ENCODE measurements around the gene STING1. TPM values are rescaled to one million over a fixed set of nuclear protein-coding genes. Genes with fewer than 3 reads are reported as not detected.
"Not testable (repeated sequence)": the region's sequence is repeated elsewhere in the genome, so short reads cannot be mapped to it uniquely, and the experiment has no call there.

Gene STING1
- 1.6 and 3.0 TPM in 2 replicates for total RNA-seq (2014; rRNA removed; shearing (Covaris generic))
- polyA plus RNA-seq (2014; cell fraction: nucleus; rRNA removed), result 2.8 and 6.5 TPM in 2 replicates

DNA sequence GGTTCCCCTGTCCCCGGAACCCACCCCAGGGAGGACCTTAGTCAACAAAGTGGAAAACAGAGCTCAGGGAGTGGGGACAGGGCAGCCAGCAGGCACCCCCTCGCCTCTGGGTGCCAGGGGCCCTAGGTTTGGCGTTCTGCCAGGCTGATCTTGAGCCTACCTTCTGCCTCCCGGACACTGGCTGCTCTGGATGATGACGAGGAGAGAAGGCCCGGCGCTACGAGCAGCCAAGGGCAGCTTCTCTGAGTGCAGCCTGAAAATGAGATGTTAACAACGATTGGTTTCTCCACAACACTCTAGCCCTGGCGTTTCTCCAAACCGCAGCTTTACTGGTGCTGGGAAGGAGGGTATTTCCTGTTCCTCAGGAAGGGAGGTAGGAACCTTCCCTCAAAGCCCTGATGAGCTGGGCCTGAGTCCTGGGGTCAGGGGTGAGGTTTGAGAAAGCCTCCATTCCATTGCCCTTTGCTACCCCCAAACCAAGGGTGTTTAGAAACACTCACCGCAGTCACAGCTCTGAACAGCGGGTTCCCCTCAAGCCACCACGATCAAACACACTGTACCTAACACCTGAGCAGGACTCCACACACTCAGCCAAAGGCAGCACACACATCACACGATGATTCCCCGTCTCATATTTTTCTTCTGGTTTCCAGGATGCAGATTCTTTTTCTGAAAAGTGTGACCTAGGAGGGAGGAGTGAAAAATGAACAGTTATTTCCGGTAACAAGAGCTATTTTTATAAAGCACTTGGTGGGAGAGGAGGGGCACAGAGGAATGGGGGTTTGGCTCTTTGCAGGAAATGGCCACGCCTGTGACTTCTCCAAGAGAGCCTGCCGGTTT, at the start of gene STING1:
Gene STING1 (minus strand): TSS at position 709 of the 840 bp plus-strand sequence. CDS start 1,054 bp downstream, outside the sequence.
- peak; percentile 40 for DNase-seq (ENCODE audit: extremely low read depth, low read depth)

DNA sequence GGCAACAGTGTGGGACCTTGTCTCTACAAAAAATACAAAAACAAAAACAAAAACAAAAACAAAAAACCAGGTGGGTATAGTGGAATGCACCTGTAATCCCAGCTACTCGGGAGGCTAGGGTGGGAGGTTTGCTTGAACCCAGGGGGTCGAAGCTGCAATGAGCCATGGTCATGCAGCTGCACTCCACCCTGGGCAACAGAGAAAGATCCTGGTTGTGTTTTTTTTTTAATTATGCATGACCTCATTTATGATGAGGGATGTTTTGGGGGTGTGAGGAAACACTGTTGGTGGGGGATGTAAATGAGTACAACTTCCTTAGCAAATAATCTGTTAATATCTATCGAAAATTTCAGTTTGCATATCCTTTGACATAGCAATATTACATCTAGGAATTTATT, 49.2 kb upstream of the STING1 start:
- DNase-seq (ENCODE audit: extremely low read depth, low read depth), result no peak

DNA sequence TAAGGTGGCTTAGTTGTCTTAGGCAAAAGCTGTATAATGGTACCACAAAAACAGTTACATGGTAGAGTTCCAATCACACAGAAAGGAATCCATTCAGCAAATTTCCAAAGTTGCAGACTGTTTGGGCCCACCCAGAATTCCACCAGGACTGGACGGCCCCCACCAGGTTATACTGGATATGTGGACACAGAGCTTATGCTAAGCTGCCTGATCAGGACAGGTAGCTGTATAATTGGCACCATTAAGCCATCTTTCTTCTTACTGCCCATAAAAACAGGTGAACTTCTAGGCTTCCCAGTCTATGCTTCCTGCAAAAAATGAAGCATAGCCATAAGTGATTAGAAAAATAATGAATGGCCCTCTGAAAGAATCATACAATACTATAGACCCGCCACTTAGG, 47.5 kb upstream of the STING1 start:
- not testable (repeated sequence) for DNase-seq (ENCODE audit: extremely low read depth, low read depth)

DNA sequence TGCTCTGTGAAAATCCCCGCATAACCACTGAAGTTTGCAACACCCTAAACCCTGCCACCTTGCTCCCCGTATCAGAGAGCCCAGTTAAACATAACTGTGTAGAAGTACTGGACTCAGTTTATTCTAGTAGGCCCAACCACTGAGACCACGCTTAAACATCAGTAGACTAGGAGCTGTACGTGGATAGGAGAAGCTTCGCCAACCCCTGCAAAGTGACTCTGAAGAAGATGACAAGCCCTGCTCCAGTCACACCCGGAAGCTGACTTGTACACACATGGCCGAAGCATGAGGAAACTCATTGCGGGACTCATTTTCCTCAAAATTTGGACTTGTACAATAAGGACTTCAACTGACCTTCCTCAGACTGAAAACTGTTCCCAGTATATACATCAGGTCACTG, 46.1 kb upstream of the STING1 start:
- not testable (repeated sequence) for DNase-seq (ENCODE audit: extremely low read depth, low read depth)

DNA sequence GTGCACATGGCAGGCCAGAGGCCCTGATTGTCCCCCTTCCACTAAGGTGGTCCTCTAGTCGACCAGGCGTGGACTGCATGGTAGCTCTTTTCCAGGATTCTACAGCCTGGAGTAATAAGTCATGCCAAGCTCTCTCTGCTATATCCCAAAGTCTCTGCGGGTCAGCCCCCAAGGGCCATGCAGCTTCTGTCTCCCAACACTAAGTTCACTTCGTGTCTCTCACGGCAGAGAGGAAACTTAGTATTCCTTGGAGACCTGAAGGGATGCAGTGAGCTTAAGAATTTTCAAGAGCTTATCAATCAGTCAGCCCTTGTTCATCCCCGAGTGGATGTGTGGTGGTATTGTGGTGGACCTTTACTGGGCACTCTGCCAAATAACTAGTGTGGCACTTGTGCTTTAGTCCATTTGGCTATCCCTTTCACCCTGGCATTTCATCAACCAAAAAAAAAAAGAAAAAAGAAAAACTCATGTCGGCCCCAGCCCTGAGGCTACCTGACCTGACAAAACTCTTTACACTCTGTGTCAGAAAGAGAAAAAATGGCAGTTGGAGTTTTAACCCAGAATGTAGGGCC, 45.4 kb upstream of the STING1 start:
- DNase-seq (ENCODE audit: extremely low read depth, low read depth), result not testable (repeated sequence)

DNA sequence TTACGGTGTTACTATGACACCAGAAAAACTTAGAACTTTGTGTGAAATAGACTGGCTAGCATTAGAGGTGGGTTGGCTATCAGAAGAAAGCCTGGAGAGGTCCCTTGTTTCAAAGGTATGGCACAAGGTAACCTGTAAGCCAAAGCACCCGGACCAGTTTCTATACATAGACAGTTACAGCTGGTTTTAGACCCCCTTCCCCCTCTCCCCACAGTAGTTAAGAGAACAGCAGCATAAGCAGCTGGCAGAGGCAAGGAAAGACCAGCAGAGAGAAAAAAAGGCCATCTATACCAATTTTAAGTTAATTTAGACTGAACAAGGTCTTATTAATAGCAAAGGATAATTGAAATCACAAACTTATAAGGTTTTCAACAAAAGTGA, 44.5 kb upstream of the STING1 start:
- DNase-seq (ENCODE audit: extremely low read depth, low read depth), result not testable (repeated sequence)

DNA sequence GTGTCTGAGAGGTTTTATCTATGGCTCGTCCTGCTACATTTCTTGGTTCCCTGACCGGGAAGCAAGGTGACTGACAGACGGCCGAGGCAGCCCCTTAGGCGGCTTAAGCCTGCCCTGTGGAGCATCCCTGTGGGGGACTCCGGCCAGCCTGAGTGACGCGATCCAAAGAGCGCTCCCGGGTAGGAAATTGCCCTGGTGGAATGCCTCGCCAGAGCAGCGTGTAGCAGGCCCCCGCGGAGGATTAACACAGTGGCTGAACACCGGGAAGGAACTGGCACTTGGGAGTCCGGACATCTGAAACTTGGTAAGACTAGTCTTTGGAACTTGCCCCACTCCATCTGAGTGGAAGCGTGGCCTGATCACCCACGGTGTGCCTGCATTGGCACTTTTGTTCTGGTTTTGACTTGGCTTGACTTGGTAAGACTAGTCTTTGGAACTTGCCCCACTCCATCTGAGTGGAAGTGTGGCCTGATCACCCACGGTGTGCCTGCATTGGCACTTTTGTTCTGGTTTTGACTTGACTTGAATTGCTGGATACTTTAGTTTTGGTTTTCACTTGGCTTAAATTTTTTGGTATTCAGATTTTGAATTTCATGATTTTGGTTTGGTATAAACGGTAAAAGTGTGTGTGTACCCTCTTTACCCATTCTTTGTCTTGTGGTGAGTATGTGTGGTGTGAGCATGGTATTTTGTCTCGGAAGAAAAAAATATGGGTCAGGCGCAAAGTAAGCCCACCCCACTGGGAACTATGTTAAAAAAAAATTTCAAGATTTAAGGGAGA, 43.9 kb upstream of the STING1 start:
- DNase-seq (ENCODE audit: extremely low read depth, low read depth), result not testable (repeated sequence)

DNA sequence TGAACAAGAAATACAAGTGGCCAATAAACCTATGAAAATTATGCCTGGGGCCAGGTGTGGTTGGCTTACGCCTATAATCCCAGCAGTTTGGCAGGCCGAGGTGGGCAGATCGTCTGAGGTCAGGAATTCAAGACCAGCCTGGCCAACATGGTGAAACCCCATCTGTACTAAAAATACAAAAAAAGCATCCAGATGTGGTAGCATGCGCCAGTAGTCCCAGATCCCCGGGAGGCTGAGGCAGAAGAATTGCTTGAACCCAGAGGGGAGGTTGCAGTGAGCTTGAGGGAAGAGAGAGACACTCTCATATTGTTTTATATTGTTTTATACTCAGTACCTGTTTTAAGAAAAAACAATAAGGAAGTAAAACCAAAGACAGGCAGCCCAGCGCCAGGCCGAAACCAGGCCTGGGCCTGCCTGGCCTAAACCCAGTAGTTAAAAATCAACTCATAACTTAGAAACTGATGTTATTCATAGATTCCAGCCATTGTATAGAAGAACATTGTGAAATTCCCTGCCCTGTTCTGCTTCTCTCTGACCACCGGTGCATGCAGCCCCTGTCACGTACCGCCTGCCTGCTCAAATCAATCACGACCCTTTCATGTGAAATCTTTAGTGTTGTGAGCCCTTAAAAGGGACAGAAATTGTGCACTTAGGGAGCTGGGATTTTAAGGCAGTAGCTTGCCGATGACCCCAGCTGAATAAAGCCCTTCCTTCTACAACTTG, 43.2 kb upstream of the STING1 start:
- not testable (repeated sequence) for DNase-seq (ENCODE audit: extremely low read depth, low read depth)

DNA sequence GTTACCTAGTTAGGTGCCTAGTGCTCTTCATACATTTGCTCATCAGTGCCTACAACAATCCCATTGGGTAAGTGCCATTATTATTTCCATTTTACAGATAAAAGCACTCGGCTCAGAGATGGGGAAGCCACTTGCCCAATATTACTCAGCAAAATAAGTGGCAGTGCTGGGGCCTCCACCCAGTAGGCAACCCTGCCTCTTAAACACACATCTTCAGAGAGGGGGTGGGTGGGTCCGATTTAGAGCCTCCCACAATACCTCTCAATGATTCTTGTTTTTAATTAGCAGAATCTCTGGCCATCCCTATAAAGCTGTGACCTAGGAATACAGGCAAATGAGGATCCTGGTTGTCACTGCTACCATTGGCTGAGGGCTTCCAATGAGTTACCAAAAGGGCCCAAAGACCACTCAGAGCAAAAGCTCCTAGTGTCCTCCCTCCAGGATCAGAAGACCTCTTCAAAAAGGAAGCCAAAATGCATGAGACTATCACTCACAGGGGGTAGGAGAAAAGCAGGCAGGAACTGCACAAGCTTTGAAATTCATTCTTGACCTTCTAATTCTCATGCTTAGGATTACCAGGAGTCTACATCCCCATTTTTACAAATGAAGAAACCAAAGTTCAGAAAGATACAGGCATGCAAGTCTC, 42.5 kb upstream of the STING1 start:
- DNase-seq (ENCODE audit: extremely low read depth, low read depth), result no peak

DNA sequence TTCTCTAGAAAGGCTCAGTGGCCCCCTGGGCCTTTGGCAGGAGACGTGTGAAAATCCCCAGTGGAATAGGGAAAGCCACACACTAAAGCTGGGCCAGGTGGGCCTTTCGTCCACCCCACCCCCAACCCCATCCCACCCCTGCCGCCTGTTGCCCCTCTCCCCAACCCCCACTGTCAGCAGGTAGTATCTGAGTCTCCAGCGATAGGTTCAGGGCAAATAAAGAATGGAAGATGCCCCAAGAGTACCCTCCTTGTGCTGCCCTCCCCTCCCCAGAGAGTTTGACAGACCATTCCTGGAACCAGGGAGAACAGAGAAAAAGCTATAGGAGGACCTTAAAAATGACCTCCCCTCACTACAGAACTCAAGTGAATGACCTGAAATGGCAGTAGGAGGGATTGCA, 41.9 kb upstream of the STING1 start:
- no peak for DNase-seq (ENCODE audit: extremely low read depth, low read depth)

DNA sequence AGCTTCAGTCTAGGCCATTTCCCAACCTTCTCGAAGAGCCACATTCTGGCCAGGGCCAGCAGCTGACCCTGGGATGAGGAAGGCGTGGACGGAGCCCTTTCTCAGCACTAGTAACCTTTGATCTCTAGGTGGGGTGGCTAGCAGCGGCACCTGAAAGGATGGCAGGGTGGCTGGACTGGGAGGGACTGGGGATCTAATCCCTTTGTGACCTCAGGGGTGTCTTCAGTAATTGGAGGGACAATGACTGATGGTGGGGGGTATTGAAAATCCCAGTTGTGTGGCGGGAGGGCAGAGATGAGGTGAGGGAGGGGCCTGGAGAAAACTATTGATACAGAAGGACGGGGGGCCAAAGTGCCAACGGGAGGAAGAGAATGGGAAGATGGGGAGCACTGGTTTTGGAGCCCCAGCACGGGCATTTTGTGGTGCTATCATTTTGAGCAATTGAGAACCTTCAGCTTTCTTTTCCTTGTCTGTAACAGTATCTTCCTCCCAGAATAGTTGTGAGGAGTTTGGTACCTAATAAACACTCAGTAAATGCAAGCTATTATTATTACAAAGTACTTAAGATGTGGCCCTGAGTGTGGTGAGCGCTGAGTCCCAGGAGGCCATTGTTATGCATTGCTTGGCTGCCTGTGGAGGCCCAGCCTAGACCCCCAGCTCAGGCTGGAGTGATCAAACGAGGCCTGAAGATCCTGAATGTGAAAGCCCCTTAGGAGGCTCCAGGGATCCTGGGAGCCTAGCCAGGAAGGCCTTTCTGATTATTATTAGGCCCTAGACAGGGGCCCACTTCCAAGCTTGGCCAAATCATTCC, 41.3 kb upstream of the STING1 start:
- no peak for DNase-seq (ENCODE audit: extremely low read depth, low read depth)

DNA sequence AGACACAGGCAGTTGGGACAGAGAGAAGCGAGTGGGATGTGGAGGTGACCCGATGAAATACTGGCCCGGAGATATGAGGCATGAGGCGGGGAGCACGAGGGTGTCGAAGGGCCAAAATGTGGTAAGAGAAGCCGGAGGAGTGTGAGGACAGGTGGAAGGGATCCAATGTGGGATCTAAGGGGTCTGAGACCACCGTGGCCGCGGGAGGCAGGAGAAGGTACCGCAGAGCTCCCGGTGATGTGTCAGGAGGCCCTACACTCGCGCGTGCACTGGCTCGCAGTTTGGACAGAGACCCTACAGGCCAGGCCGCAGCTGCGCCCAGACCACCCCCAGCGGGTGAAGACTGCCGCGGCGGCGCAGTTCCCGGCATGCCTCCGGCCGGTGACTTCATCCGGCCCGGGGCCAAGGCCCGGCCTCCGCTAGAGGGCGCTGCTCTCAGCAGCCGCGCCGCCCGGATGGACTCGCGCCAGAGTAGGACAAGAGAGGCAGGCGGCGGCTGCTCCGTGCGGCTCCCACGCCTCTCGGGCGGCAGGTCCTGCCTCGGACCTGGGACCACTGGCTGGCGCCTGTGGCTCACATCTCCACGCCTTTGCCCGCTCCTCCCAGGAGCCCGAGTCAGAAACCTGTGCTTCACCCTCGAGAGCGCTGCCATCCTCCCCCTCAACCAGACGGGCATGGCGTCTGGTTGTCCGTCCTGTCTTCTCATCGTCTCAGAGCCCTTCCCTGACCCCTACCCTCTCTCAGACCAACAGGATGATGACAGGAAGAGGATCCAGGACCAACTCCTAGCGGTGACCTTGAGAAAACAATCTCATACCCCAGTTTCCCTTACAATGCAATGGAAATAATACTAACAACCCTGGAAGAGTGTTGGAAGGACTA, 35.4 kb upstream of the STING1 start:
- DNase-seq (ENCODE audit: extremely low read depth, low read depth), result peak; percentile 84

DNA sequence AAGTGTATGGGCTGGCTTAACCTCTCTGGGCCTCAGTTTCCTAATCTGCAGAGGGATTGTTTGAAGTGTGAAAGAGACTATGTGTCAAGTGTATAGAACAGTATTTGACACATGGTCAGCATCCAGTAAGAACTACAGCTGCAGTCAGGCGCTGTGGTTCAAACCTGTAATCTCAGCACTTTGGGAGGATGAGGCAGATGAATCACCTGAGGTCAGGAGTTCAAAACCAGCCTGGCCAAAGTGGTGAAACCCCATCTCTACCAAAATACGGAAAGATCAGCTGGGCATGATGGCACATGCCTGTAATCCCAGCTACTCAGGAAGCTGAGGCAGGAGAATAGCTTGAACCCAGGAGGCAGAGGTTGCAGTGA, 31.9 kb upstream of the STING1 start:
- DNase-seq (ENCODE audit: extremely low read depth, low read depth), result no peak

DNA sequence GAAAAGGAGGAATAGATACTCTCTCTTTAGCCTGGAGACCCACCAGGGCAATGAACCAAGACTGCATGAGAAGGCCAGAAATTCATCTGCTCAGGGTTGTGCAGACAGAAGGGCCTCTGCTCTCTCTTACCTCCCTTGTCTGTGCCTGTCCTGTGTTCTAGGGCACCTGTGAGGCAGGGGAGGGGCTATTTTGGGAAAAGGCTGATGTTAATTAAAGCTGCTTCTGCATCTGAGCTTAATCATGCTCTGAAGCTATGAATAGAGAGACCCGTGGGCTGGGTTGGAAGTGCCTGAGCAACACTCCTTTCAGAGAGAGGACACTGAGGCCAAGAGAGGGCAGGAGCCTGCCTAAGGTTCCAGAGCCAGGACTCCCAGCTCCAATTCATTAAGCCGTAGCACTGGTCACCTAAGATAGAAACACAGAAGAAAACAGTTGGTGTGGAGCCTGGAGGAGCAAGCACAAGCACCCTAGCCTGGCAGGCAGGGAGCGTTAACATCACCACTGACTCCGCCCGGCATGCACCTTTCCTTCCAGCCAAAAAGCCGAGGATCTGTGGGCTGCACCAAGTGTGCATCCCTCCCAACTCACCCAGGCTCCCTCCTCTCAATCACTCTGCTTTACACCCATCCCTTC, 31.4 kb upstream of the STING1 start:
- no peak for DNase-seq (ENCODE audit: extremely low read depth, low read depth)

DNA sequence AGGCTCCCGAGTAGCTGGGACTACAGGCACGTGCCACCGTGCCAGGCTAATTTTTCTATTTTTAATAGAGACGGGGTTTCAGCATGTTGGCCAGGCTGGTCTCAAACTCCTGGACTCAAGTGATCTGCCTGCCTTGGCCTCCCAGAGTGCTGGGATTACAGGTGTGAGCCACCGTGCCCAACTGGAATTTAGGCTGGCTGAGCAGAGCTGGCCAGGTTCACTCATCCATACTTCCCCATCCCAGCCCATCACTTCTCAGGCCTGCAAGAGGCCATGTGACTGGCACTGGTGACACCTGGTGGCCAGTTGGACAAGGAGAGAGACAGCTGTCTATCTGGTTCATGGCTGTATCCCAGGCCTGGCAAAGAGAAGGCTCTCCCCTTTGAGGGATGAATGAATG, 30.9 kb upstream of the STING1 start:
- DNase-seq (ENCODE audit: extremely low read depth, low read depth), result peak; percentile 82

DNA sequence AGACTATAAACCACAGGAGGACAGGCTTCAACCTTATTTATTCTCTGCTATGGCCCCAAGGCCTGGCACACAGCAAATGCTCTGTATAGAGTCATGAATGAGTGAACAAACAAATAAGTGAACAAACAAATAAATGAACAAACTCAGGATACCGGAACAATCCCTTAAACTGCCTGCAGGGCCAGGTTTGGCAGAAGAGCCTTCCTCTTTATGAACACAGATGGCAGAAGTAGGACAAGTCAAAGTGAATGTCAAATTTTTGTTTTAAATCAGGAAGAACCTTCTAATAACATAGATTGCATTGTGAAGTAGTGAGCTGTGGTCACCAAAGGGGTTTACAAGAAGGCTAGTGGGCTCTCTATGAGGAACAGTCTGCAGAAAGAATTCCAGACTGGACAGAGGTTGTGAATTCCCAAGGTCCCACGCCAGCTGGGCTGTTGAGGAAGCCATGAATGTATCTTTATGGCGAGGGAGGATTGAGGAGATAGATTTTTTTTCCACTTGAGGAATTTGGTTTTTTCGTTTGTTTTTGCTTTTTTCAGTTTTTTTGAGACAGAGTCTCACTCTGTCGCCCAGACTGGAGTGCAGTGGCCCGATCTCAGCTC, 30.3 kb upstream of the STING1 start:
- DNase-seq (ENCODE audit: extremely low read depth, low read depth), result no peak

DNA sequence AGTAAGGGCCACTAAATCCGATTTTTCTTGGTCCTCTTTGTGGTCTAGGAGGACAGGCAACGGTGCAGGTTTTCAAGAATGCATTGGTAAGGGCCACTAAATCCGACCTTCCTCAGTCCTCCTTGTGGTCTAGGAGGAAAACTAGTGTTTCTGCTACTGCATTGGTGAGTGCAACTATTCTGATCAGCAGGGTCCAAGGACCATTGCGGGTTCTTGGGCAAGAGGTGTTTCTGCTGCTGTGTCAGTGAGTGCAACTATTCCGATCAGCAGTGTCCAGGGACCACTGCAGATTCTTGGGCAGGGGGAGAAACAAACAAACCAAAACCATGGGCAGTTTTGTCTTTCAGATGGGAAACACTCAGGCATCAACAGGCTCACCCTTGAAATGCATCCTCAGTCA, 22.2 kb upstream of the STING1 start:
- DNase-seq (ENCODE audit: extremely low read depth, low read depth), result not testable (repeated sequence)
